WTC11 (cell line): ENCODE measurements around the gene NFIX.

ENCODE experiments used
- FOXK1 ChIP-seq: sonication (generic); formaldehyde crosslinking; IDR thresholded peaks from 2 replicates; pipeline ENCODE4 v1.8.0; 2022; ENCODE audit warnings: mild to moderate bottlenecking, moderate library complexity, missing genetic modification reagents
- NFYB ChIP-seq: sonication (generic); formaldehyde crosslinking; conservative IDR thresholded peaks from 2 replicates; pipeline ENCODE4 v1.8.0; 2022; ENCODE audit warnings: low read depth, missing genetic modification reagents
- RELA ChIP-seq: sonication (generic); formaldehyde crosslinking; IDR thresholded peaks from 2 replicates; pipeline ENCODE4 v1.8.1; 2022; ENCODE audit warnings: missing genetic modification reagents, mild to moderate bottlenecking, borderline replicate concordance
- TEAD4 ChIP-seq: sonication (generic); formaldehyde crosslinking; IDR thresholded peaks from 2 replicates; pipeline ENCODE4 v1.8.0; 2022; ENCODE audit warnings: mild to moderate bottlenecking, missing genetic modification reagents
- TF ChIP-seq, protein P1 (sequence below): fragments of 200-600 bp; IDR thresholded peaks from 2 replicates; pipeline ENCODE4 v1.8.0; 2022; ENCODE audit warnings: antibody characterized with exemption
- TF ChIP-seq, protein P2 (sequence below): sonication (generic); formaldehyde crosslinking; IDR thresholded peaks from 2 replicates; pipeline ENCODE4 v1.8.0; 2022; ENCODE audit warnings: mild to moderate bottlenecking, missing genetic modification reagents

DNA sequence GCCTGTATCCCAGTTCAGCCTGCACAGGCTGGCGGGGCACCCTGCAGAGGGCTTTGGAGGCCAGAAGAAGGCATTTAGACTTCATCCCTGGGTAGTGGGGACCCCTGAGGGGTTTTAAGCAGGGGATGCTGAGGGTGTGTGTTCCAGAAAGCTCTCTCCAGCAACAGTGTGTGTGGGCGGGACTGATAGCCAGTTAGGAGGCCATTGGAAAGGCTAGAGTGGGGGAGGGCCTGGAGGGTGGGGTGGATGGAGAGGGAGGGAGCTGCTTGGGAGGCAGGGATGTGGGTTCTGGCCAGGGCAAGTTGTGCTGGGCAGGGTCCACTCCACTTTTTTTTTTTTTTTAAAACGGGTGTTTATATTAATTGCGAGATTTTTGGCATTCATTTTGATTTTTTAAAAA lies 79.1 kb downstream of the NFIX start:
- TF ChIP-seq RELA = no peak
- TF ChIP-seq FOXK1 (CRISPR knock-in tag) = no peak
- TF ChIP-seq, protein P1, sequence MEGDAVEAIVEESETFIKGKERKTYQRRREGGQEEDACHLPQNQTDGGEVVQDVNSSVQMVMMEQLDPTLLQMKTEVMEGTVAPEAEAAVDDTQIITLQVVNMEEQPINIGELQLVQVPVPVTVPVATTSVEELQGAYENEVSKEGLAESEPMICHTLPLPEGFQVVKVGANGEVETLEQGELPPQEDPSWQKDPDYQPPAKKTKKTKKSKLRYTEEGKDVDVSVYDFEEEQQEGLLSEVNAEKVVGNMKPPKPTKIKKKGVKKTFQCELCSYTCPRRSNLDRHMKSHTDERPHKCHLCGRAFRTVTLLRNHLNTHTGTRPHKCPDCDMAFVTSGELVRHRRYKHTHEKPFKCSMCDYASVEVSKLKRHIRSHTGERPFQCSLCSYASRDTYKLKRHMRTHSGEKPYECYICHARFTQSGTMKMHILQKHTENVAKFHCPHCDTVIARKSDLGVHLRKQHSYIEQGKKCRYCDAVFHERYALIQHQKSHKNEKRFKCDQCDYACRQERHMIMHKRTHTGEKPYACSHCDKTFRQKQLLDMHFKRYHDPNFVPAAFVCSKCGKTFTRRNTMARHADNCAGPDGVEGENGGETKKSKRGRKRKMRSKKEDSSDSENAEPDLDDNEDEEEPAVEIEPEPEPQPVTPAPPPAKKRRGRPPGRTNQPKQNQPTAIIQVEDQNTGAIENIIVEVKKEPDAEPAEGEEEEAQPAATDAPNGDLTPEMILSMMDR = no peak
- TF ChIP-seq, protein P2, sequence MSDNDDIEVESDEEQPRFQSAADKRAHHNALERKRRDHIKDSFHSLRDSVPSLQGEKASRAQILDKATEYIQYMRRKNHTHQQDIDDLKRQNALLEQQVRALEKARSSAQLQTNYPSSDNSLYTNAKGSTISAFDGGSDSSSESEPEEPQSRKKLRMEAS (CRISPR knock-in tag) = no peak
- no peak for TF ChIP-seq TEAD4 (CRISPR knock-in tag)
- TF ChIP-seq NFYB (CRISPR knock-in tag) = no peak
